Tibial artery (tissue), 4 donors: ENCODE data around the gene CASZ1.

Experiments used
- DNase-seq, 2 donors: peaks; one replicate each; pipeline ENCODE4 v3.0.0-alpha.2; 2019
- H3K27ac ChIP-seq, 2 donors: fragments of 200-600 bp; sonication (generic) in 1 of 2; 1 replicate in 1 of 2; 2 replicates in 1 of 2; pipeline ENCODE4 v1.5.1; 2018 to 2019; ENCODE audit warnings: mild to moderate bottlenecking in 1 of 2
- H3K27me3 ChIP-seq, 2 donors: fragments of 200-600 bp; sonication (generic) in 1 of 2; one replicate each; pipeline versions ENCODE4 v1.5.1 to v1.6.0; 2016 to 2019
- H3K36me3 ChIP-seq, 3 donors: fragments of 200-600 bp; sonication (generic) in 2 of 3; one replicate each; pipeline ENCODE4 v1.5.1; 2016 to 2019; ENCODE audit warnings: mild to moderate bottlenecking in 2 of 3
- H3K4me1 ChIP-seq, 4 donors: fragments of 200-600 bp; sonication (generic) in 2 of 4; 1 replicate in 3 of 4; 2 replicates in 1 of 4; pipeline ENCODE4 v1.5.1; 2016 to 2019
- H3K4me3 ChIP-seq, 2 donors: fragments of 200-600 bp; sonication (generic) in 1 of 2; 1 replicate in 1 of 2; 2 replicates in 1 of 2; pipeline ENCODE4 v1.5.1; 2018 to 2019; ENCODE audit warnings: mild to moderate bottlenecking in 2 of 2
- H3K9me3 ChIP-seq, 3 donors: fragments of 200-600 bp; sonication (generic) in 1 of 3; one replicate each; pipeline ENCODE4 v1.5.1; 2016 to 2019
- CTCF ChIP-seq, 2 experiments: fragments of 200-600 bp in 1 of 2; fragments of 450-650 bp in 1 of 2; IDR thresholded peaks; one replicate each; pipeline ENCODE4 v1.5.1; 2017 to 2019; ENCODE audit warnings: antibody characterized with exemption in 2 of 2, mild to moderate bottlenecking in 1 of 2, moderate library complexity in 1 of 2
- intact Hi-C: fragments of 100-400 bp; cut with DNase I; formaldehyde crosslinking; loops from one replicate; pipeline ENCODE4 v1.15.0; 2023; ENCODE audit warnings: low total_unique reads

CASZ1 gene

GRCh38 chr1:10622910-10623685, 173.3 kb downstream of the CASZ1 start:
- intact Hi-C loops = loop anchor here (10.0 kb wide), 1 partner anchor 108 kb away; no protein-coding TSS in a partner anchor
- TF ChIP-seq CTCF (IDR thresholded peaks at IDR 0.05) = no peak
- H3K27me3 ChIP-seq = no peaks in the 10 kb centered on the region
- no peak for DNase-seq
- H3K4me1 ChIP-seq = peaks cover 0 to under 1% (median 0%) of the 10 kb centered on the region in 4 donors
- no peaks in the 10 kb centered on the region for H3K9me3 ChIP-seq
- H3K27ac ChIP-seq = no peak overlapping the region
- H3K36me3 ChIP-seq = peaks cover 0 to 52% (median 28%) of the 10 kb centered on the region in 3 donors
- no peak overlapping the region for H3K4me3 ChIP-seq

- H3K36me3 ChIP-seq = peaks cover 0 to 53% (median 28%) of the 10 kb centered on the region in 3 donors
- H3K27ac ChIP-seq = no peak overlapping the region
- DNase-seq = peak in 1 of 2 donors; percentile 48
- intact Hi-C loops = loop anchor here (10.0 kb wide), 1 partner anchor 107 kb away; no protein-coding TSS in a partner anchor
- no peaks in the 10 kb centered on the region for H3K4me1 ChIP-seq
- no peaks in the 10 kb centered on the region for H3K27me3 ChIP-seq
- TF ChIP-seq CTCF (IDR thresholded peaks at IDR 0.05) = no peak
- H3K9me3 ChIP-seq = no peaks in the 10 kb centered on the region
- no peak overlapping the region for H3K4me3 ChIP-seq
Observed at GRCh38 chr1:10621906-10622305, 174.5 kb downstream of the CASZ1 start.

GRCh38 chr1:10620776-10621175, 175.7 kb downstream of the CASZ1 start:
- Histone ChIP-seq H3K36me3 (peaks cover 0 to 50% (median 28%) of the 10 kb centered on the region in 3 donors), H3K4me1 (no peaks in the 10 kb centered on the region), H3K27ac (no peak overlapping the region), H3K4me3 (no peak overlapping the region), H3K9me3 (no peaks in the 10 kb centered on the region), H3K27me3 (no peaks in the 10 kb centered on the region)
- DNase-seq = no peak
- intact Hi-C loops = loop anchor here (10.0 kb wide), 1 partner anchor 106 kb away; no protein-coding TSS in a partner anchor
- TF ChIP-seq CTCF (IDR thresholded peaks at IDR 0.05) = no peak

GRCh38 chr1:10617931-10618885, 178.2 kb downstream of the CASZ1 start:
- H3K36me3 ChIP-seq = peaks cover 0 to 26% (median 19%) of the 10 kb centered on the region in 3 donors
- intact Hi-C loops = no loop called here
- H3K27ac ChIP-seq = no peak overlapping the region
- DNase-seq = peak in 1 of 2 donors; percentile 20
- no peak for TF ChIP-seq CTCF (IDR thresholded peaks at IDR 0.05)
- no peak overlapping the region for H3K4me3 ChIP-seq
- H3K4me1 ChIP-seq = peaks cover 0 to 5% (median 0%) of the 10 kb centered on the region in 4 donors
- no peaks in the 10 kb centered on the region for H3K27me3 ChIP-seq
- no peaks in the 10 kb centered on the region for H3K9me3 ChIP-seq

GRCh38 chr1:10617318-10617717, 179.1 kb downstream of the CASZ1 start:
- DNase-seq = no peak
- intact Hi-C loops = no loop called here
- Histone ChIP-seq H3K27ac (no peak overlapping the region), H3K27me3 (no peaks in the 10 kb centered on the region), H3K4me1 (peaks cover 0 to 5% (median 0%) of the 10 kb centered on the region in 4 donors), H3K9me3 (no peaks in the 10 kb centered on the region), H3K4me3 (no peak overlapping the region), H3K36me3 (peaks cover 0 to 18% (median 12%) of the 10 kb centered on the region in 3 donors)
- TF ChIP-seq CTCF (IDR thresholded peaks at IDR 0.05) = no peak
